ENCODE results near the gene MKNK1. TPM values are rescaled to one million over a fixed set of nuclear protein-coding genes. Genes with fewer than 3 reads are reported as not detected.

Gene MKNK1
- total RNA-seq, 1 experiment from 2014 or later, result 12.9 TPM

DNA sequence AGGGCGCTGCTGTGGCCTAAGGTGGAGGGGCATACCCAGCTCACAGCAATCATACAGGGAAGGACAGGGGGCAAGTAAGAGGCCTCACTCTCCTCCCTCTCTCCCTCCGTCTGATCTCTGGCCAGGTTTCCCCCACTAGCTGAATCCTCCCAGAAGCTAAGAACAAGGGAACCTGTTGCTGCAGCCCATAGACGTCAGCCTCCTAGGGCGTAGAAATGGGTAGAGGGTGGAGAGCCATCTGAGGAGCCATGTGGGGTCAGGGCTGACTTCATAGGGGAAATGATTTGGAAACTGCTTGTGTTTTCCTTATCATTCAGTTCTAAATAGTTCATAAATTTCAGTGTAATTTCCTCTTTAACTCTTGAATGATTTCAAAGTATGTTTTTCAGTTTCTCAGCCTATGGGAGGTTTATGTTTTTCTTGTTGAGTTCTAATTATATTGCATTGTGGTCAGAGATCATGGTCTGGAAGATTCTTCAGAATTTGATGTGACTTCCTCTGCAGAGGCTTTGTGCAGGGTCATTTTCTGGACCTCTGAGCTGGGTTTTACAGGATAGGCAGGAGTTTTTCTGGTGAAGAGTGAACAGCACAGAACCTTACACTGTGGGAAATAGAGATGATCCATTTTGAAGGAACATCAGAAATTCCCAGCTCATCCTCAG, 14.8 kb upstream of the MKNK1 start:
- Histone ChIP-seq H3K4ac (ENCODE audit: low read depth, low read length) (no peak overlapping the region), H2AFZ (ENCODE audit: low read length) (no peak overlapping the region), H3K79me2 (ENCODE audit: insufficient read depth, low read length) (no peaks in the 10 kb centered on the region), H3K79me1 (ENCODE audit: insufficient read depth, low read depth, low read length, poor library complexity, severe bottlenecking) (no peaks in the 10 kb centered on the region), H3T11ph (ENCODE audit: low read length) (no peak overlapping the region), H2BK12ac (ENCODE audit: insufficient read length, low read depth, low read length) (no peak overlapping the region), H3K4me2 (ENCODE audit: insufficient read depth, insufficient read length, low read length) (no peak overlapping the region), H2BK120ac (ENCODE audit: low read depth, low read length, poor library complexity, severe bottlenecking) (no peak overlapping the region), H3K18ac (ENCODE audit: insufficient read length, low read depth, low read length) (no peak overlapping the region), H4K20me1 (ENCODE audit: control insufficient read depth, insufficient read depth, insufficient read length) (no peaks in the 10 kb centered on the region), H3K4me1 (ENCODE audit: insufficient read depth, low read length) (peaks cover 14% of the 10 kb centered on the region; the same call in 1 of the 2 replicates), H3K9ac (ENCODE audit: extremely low read depth, insufficient read length, low read length) (no peak overlapping the region), H4K8ac (replicated peaks; ENCODE audit: insufficient read length, low read depth, low read length) (no peak overlapping the region), H3K27me3 (ENCODE audit: insufficient read depth, low read length) (peaks cover 3% of the 10 kb centered on the region; the same call in 1 of the 2 replicates), H3K23ac (ENCODE audit: insufficient read length, low read depth, low read length) (no peak overlapping the region), H3K56ac (ENCODE audit: insufficient read length, low read depth, low read length) (no peak overlapping the region), H2BK15ac (ENCODE audit: low read depth, low read length) (no peak overlapping the region), H2AK5ac (ENCODE audit: insufficient read length, low read length) (no peak overlapping the region), H3K27ac (ENCODE audit: insufficient read length, low read depth, low read length) (no peak overlapping the region), H4K5ac (ENCODE audit: insufficient read length, low read depth, low read length) (no peak overlapping the region), H3K23me2 (ENCODE audit: insufficient read length, low read depth, low read length, poor library complexity, severe bottlenecking) (peaks cover 8% of the 10 kb centered on the region), H3K14ac (ENCODE audit: insufficient read depth, low read length) (no peak overlapping the region), H2BK5ac (ENCODE audit: insufficient read length, low read length) (no peak overlapping the region), H3K9me3 (ENCODE audit: control insufficient read depth, low read depth, low read length) (no peaks in the 10 kb centered on the region), H4K91ac (ENCODE audit: insufficient read length, low read depth, low read length) (no peak overlapping the region), H2BK20ac (ENCODE audit: low read depth, low read length, poor library complexity, severe bottlenecking) (no peak overlapping the region)
- no peaks in the 10 kb centered on the region for H3K36me3 Mint-ChIP-seq (ENCODE audit: insufficient read depth in 1 of 3, low read depth in 3 of 3)
- H3K9me3 Mint-ChIP-seq, result no peaks in the 10 kb centered on the region
- H3K27ac Mint-ChIP-seq, result no peak overlapping the region
- H3K27me3 Mint-ChIP-seq (ENCODE audit: low read depth), result peaks cover 33% of the 10 kb centered on the region
- DNase-seq, result no peak
- TF ChIP-seq, protein P1, sequence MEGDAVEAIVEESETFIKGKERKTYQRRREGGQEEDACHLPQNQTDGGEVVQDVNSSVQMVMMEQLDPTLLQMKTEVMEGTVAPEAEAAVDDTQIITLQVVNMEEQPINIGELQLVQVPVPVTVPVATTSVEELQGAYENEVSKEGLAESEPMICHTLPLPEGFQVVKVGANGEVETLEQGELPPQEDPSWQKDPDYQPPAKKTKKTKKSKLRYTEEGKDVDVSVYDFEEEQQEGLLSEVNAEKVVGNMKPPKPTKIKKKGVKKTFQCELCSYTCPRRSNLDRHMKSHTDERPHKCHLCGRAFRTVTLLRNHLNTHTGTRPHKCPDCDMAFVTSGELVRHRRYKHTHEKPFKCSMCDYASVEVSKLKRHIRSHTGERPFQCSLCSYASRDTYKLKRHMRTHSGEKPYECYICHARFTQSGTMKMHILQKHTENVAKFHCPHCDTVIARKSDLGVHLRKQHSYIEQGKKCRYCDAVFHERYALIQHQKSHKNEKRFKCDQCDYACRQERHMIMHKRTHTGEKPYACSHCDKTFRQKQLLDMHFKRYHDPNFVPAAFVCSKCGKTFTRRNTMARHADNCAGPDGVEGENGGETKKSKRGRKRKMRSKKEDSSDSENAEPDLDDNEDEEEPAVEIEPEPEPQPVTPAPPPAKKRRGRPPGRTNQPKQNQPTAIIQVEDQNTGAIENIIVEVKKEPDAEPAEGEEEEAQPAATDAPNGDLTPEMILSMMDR (conservative IDR thresholded peaks at IDR 0.05), result no peak
- no CpG with 5 or more reads among the region's 4 CpGs for WGBS (ENCODE audit: extremely low coverage, insufficient read length, low lambda C conversion rate)
- H3K4me1 Mint-ChIP-seq, result peaks cover 29 to 33% of the 10 kb centered on the region in 2 experiments
- no peak overlapping the region for H3K4me3 Mint-ChIP-seq

Measured in H9 (cell line).